GM19239 (cell line): ENCODE measurements around the gene COBL.

Experiments used
- DNase-seq: peaks from one replicate; pipeline ENCODE4 v3.0.0; 2011; ENCODE audit warnings: low spot score; ENCODE audit not compliant: insufficient read length
- FAIRE-seq: peaks from 2 replicates; lab custom pipeline; 2011; peaks lifted over from hg19 to GRCh38; lab: Jason Lieb, UNC

The COBL gene

GRCh38 chr7:51286401-51286800, 30.2 kb downstream of the COBL start:
- FAIRE-seq: no peak
- DNase-seq: no peak

GRCh38 chr7:51280156-51280555, 36.5 kb downstream of the COBL start:
- no peak for DNase-seq

GRCh38 chr7:51279391-51280023, 37.1 kb downstream of the COBL start:
- FAIRE-seq (no peak), DNase-seq (no peak)

More at GRCh38 chr7:51280156-51280555, 36.5 kb downstream of the COBL start:
- no peak for FAIRE-seq

GRCh38 chr7:51278797-51279196, 37.8 kb downstream of the COBL start:
- DNase-seq (no peak), FAIRE-seq (no peak)

GRCh38 chr7:51276967-51277366, 39.6 kb downstream of the COBL start:
- no peak for FAIRE-seq
- DNase-seq: no peak

- no peak for DNase-seq
- FAIRE-seq: no peak
Measured at GRCh38 chr7:51276091-51276605, 40.5 kb downstream of the COBL start.

- FAIRE-seq: no peak
- no peak for DNase-seq
Measured at GRCh38 chr7:51275532-51275931, 41.1 kb downstream of the COBL start.

GRCh38 chr7:51274955-51275354, 41.7 kb downstream of the COBL start:
- no peak for DNase-seq
- no peak for FAIRE-seq

- DNase-seq: no peak
- FAIRE-seq: no peak
Measured at GRCh38 chr7:51274001-51274400, 42.6 kb downstream of the COBL start.

- DNase-seq: no peak
- no peak for FAIRE-seq
Measured at GRCh38 chr7:51273360-51273759, 43.2 kb downstream of the COBL start.

GRCh38 chr7:51270965-51271364, 45.6 kb downstream of the COBL start:
- FAIRE-seq (no peak), DNase-seq (no peak)

GRCh38 chr7:51269911-51270310, 46.7 kb downstream of the COBL start:
- no peak for FAIRE-seq
- DNase-seq: no peak

- no peak for DNase-seq
- no peak for FAIRE-seq
Measured at GRCh38 chr7:51269321-51269720, 47.3 kb downstream of the COBL start.

- FAIRE-seq: no peak
- no peak for DNase-seq
Measured at GRCh38 chr7:51268859-51269258, 47.8 kb downstream of the COBL start.

GRCh38 chr7:51267169-51267568, 49.4 kb downstream of the COBL start:
- DNase-seq (no peak), FAIRE-seq (no peak)

- no peak for DNase-seq
- FAIRE-seq: no peak
Measured at GRCh38 chr7:51265066-51265907, 51.3 kb downstream of the COBL start.

- FAIRE-seq: no peak
Measured at GRCh38 chr7:51263631-51264484, 52.8 kb downstream of the COBL start.

GRCh38 chr7:51262796-51263531, 53.6 kb downstream of the COBL start:
- no peak for FAIRE-seq
- no peak for DNase-seq

More at GRCh38 chr7:51263631-51264484, 52.8 kb downstream of the COBL start:
- DNase-seq: no peak

- no peak for DNase-seq
- FAIRE-seq: no peak
Measured at GRCh38 chr7:51261950-51262795, 54.4 kb downstream of the COBL start.
